HG03196 (cell line): ENCODE data around the gene USF1.

ENCODE experiments used
- ATAC-seq: cut with Tn5 transposase; IDR thresholded peaks from one replicate; pipeline ENCODE4 v1.9.1; 2021; ENCODE audit not compliant: unreplicated experiment

USF1 gene

GRCh38 chr1:161045736-161046604 is at the start of gene USF1:
TSS of gene USF1 (minus strand) at chr1:161045977. CDS start at chr1:161043275, 2,702 bp downstream.
- ATAC-seq = peak; percentile 57

- no peak for ATAC-seq
These were observed 49.5 kb upstream of the USF1 start for GRCh38 chr1:161095230-161095629.

GRCh38 chr1:161094481-161094880 is 48.7 kb upstream of the USF1 start:
- ATAC-seq = no peak

- ATAC-seq = no peak
These were observed 46.8 kb upstream of the USF1 start for GRCh38 chr1:161092621-161093028.

- ATAC-seq = no peak
These were observed 46.2 kb upstream of the USF1 start for GRCh38 chr1:161091796-161092507.

- no peak for ATAC-seq
These were observed 45.3 kb upstream of the USF1 start for GRCh38 chr1:161091093-161091492.

GRCh38 chr1:161090617-161091016 is 44.8 kb upstream of the USF1 start:
- ATAC-seq = no peak

- no peak for ATAC-seq
These were observed 44.2 kb upstream of the USF1 start for GRCh38 chr1:161089938-161090337.

GRCh38 chr1:161089251-161089924 is 43.6 kb upstream of the USF1 start, which contains the start of gene NECTIN4:
TSS of gene NECTIN4 (minus strand) at chr1:161089558. CDS start at chr1:161089296, 262 bp downstream.
- ATAC-seq = no peak

GRCh38 chr1:161088587-161089110 is 42.9 kb upstream of the USF1 start:
- no peak for ATAC-seq

GRCh38 chr1:161086457-161086856 is 40.7 kb upstream of the USF1 start:
- no peak for ATAC-seq

- ATAC-seq = no peak
These were observed 39.4 kb upstream of the USF1 start for GRCh38 chr1:161085165-161085564.

GRCh38 chr1:161084597-161084988 is 38.8 kb upstream of the USF1 start:
- no peak for ATAC-seq

GRCh38 chr1:161083748-161084596 is 38.2 kb upstream of the USF1 start:
- ATAC-seq = no peak

- no peak for ATAC-seq
These were observed 37.4 kb upstream of the USF1 start for GRCh38 chr1:161082996-161083747.

GRCh38 chr1:161082483-161082882 is 36.7 kb upstream of the USF1 start:
- ATAC-seq = no peak

GRCh38 chr1:161081519-161081918 is 35.7 kb upstream of the USF1 start:
- ATAC-seq = no peak

- ATAC-seq = no peak
These were observed 34.9 kb upstream of the USF1 start for GRCh38 chr1:161080441-161081405.
